Measurements from ENCODE around the gene FBXO48. TPM values are rescaled to one million over a fixed set of nuclear protein-coding genes. Genes with fewer than 3 reads are reported as not detected.
"Not testable (repeated sequence)": the region's sequence is repeated elsewhere in the genome, so short reads cannot be mapped to it uniquely, and the experiment has no call there.

FBXO48 gene
- polyA plus RNA-seq, 1 donor: 2.5 TPM

DNA sequence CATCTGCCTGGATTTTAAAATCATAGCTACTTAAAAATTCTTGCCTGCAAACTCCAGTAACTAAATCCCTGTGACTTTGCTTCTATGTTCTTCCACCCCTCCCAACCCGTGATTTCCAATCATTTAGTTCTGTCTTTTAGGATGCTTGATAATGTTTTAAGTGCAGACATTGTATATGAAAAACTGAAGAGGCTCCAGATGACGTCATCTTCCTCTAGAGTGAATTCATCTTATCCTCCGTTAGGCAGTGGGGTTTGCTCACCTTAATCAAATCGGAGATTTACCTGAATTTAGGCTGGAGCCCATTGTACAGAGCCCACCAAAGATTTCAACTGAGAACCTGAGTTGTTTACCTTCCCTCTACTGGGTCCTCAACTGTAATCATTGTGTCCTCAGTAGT, 10.9 kb downstream of the FBXO48 start:
- no peaks in the 10 kb centered on the region for H3K9me3 ChIP-seq (ENCODE audit: control insufficient read depth, low read depth, low read length)
- no peak overlapping the region for H3K4me3 ChIP-seq (ENCODE audit: low read length)
- no peaks in the 10 kb centered on the region for H3K36me3 ChIP-seq (ENCODE audit: control insufficient read depth, insufficient read depth, low read length)
- peaks cover 7% of the 10 kb centered on the region for H3K4me1 ChIP-seq (ENCODE audit: control insufficient read depth, insufficient read depth, low read length)
- no CpG with 5 or more reads among the region's 4 CpGs for WGBS (ENCODE audit: insufficient coverage, low lambda C conversion rate)
- no peak overlapping the region for H3K27ac ChIP-seq (ENCODE audit: low read length)
- H3K27me3 ChIP-seq (ENCODE audit: control insufficient read depth, insufficient read depth, low read length): no peaks in the 10 kb centered on the region
- no peak for DNase-seq

DNA sequence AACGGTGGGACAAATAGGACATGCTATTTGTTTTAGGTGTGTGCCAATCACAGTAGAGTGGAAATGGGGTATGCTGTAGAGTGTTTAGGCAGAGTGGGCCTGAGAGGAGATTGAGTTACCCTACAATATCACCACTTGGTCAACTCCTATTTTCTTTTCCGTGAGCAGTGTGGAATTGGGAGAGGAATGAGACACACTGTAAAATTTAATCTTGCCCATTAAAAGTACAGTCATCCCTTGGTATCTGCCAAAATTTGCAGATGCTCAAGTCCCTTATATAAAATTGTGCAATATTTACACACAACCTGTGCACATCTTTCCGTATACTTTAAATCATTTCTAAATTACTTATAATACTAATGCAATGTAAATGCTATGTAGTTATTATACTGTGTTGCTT, 12.4 kb downstream of the FBXO48 start:
- H3K4me1 ChIP-seq (ENCODE audit: control insufficient read depth, insufficient read depth, low read length): peaks cover 7% of the 10 kb centered on the region
- 100% methylated on average over 1 of the region's 3 CpGs for WGBS (ENCODE audit: insufficient coverage, low lambda C conversion rate)
- DNase-seq: no peak

DNA sequence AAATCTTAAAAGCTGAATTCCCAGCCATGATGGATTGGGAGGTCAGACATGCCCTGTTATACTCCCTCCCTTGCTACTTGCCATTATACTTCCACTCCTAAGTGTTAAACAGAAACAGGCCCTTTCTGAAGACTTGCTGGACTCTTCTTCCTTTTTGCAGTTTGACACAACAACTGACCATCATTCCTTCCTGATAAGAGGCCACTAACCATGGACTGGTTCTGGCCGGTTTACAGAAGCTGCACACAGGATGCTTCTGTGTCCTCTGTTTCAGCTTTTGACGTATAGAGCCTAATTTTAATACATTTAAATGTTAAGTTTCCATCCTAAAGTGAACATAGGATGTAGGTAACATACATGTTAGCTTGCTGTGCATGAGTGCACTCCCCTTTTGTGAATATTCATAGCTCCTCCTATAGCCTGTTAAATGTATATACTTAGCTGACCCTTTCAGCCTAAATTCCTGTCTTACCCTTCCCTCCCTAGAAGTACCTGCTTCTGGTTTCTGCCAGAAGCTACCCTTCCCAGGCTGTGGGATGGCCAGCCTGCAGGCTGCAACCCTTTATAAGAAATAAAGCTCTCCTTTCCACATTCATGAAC, 13.2 kb downstream of the FBXO48 start:
- no peak for DNase-seq
- no peaks in the 10 kb centered on the region for H3K36me3 ChIP-seq (ENCODE audit: control insufficient read depth, insufficient read depth, low read length)
- no peaks in the 10 kb centered on the region for H3K9me3 ChIP-seq (ENCODE audit: control insufficient read depth, low read depth, low read length)
- WGBS (ENCODE audit: insufficient coverage, low lambda C conversion rate): 80% methylated on average over 1 of the region's 2 CpGs
- H3K27ac ChIP-seq (ENCODE audit: low read length): no peak overlapping the region
- no peaks in the 10 kb centered on the region for H3K27me3 ChIP-seq (ENCODE audit: control insufficient read depth, insufficient read depth, low read length)
- no peak overlapping the region for H3K4me3 ChIP-seq (ENCODE audit: low read length)
- peaks cover 7% of the 10 kb centered on the region for H3K4me1 ChIP-seq (ENCODE audit: control insufficient read depth, insufficient read depth, low read length)

More for the DNA sequence above, 12.4 kb downstream of the FBXO48 start:
- Histone ChIP-seq H3K9me3 (ENCODE audit: control insufficient read depth, low read depth, low read length) (no peaks in the 10 kb centered on the region), H3K27me3 (ENCODE audit: control insufficient read depth, insufficient read depth, low read length) (no peaks in the 10 kb centered on the region), H3K4me3 (ENCODE audit: low read length) (no peak overlapping the region), H3K36me3 (ENCODE audit: control insufficient read depth, insufficient read depth, low read length) (no peaks in the 10 kb centered on the region), H3K27ac (ENCODE audit: low read length) (no peak overlapping the region)

DNA sequence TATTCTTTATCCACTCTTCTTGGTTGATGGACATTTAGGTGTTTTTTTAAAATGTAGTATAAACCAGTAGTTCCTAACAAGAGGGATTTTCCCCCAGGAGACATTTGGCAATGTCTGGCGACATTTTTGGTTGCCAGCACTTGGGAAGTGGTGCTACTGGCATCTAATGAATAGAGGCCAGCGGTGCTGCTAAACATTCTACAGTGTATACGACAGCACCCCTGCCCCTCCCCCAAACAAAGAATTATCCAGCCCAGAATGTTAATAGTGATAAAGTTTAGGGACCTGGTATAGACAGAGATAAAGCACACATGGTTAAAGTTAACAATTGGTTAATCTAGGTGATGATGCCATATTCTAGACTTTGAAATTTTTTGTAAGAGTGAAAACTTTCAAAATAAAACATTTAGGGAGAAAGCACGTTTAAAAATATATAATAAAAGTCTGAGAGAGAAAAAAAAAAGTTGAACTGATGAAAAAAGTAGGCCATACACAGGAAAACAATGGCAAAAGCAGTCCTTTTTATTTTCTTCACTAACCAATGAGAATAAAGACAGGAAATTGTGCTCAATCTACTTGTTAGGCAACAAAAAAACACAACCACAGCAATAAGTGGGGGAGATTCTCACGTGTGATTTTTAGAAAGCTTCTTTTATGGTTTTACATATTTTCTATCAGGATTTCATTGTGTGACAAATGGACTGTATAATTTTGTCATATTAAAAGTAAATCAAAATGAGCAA, 14.8 kb downstream of the FBXO48 start:
- Histone ChIP-seq H3K4me3 (ENCODE audit: low read length) (no peak overlapping the region), H3K4me1 (ENCODE audit: control insufficient read depth, insufficient read depth, low read length) (no peaks in the 10 kb centered on the region), H3K27ac (ENCODE audit: low read length) (no peak overlapping the region), H3K36me3 (ENCODE audit: control insufficient read depth, insufficient read depth, low read length) (no peaks in the 10 kb centered on the region), H3K9me3 (ENCODE audit: control insufficient read depth, low read depth, low read length) (no peaks in the 10 kb centered on the region), H3K27me3 (ENCODE audit: control insufficient read depth, insufficient read depth, low read length) (no peaks in the 10 kb centered on the region)
- WGBS (ENCODE audit: insufficient coverage, low lambda C conversion rate): 70% methylated on average over 2 of the region's 5 CpGs
- DNase-seq: no peak

DNA sequence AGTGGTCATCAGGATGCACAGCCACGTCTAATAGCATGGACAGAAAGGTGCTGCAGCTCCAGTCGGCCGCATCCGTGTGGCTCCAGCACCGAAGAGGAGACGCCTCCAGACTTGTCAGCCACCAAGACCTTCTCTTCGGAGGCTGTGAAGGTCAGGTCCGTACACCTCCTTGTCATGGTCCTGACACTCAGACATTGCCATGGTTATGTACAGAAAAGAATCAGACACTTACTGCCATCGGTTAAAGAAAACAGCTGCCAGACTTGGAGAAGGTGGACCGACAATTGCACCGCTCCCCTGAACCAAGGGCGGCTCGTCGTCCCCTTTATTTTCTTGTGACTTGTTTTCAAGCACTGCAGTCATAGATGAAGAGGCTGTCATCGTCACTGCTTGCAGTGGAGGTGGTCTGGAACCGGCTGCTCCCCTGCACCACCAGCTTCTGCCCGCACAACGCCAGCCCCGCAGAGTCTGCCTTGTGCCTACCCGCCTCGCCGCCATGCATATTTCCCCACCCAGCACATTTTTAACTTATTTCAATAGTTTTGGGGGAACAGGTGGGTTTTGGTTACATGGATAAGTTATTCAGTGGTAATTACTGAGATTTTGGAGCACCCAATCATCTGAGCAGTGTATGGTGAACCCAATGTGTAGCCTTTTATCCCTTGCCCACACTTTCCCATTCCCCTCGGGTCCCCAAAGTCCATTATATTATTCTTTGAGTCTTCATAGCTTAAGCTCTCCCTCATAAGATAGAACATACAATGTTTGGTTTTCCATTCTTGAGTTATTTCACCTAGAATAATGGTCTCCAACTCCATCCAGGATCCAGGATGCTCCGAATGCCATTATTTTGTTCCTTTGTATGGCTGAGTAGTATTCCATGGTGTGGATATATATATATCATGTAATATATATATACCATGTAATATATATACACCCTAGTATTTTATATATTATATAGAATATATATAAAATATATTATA, 18.1 kb downstream of the FBXO48 start:
- WGBS (ENCODE audit: insufficient coverage, low lambda C conversion rate): 100% methylated on average over 1 of the region's 24 CpGs
- no peaks in the 10 kb centered on the region for H3K4me1 ChIP-seq (ENCODE audit: control insufficient read depth, insufficient read depth, low read length)
- H3K27ac ChIP-seq (ENCODE audit: low read length): no peak overlapping the region
- H3K9me3 ChIP-seq (ENCODE audit: control insufficient read depth, low read depth, low read length): no peaks in the 10 kb centered on the region
- no peaks in the 10 kb centered on the region for H3K27me3 ChIP-seq (ENCODE audit: control insufficient read depth, insufficient read depth, low read length)
- H3K4me3 ChIP-seq (ENCODE audit: low read length): no peak overlapping the region
- DNase-seq: no peak
- no peaks in the 10 kb centered on the region for H3K36me3 ChIP-seq (ENCODE audit: control insufficient read depth, insufficient read depth, low read length)

DNA sequence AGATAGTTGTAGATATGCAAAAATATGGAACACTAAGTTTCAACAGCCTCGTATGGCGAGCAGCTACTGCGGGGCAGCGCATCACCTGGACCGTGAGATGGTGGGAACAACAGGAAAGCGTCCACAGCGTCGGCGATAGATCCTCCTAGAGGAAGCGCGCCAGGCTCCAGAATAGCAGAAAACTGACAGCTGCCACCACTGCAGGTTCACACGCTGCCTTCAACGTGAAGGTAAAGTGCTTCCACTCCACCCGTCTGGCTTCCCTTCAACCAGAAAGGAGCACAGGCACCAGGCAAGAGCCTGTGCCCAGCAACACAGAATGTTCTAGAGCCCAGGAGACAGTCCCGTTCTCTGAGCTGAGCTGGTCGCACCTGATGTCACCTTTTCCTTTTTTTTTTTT, 20.0 kb downstream of the FBXO48 start:
- no peaks in the 10 kb centered on the region for H3K9me3 ChIP-seq (ENCODE audit: control insufficient read depth, low read depth, low read length)
- WGBS (ENCODE audit: insufficient coverage, low lambda C conversion rate): no CpG with 5 or more reads among the region's 16 CpGs

DNA sequence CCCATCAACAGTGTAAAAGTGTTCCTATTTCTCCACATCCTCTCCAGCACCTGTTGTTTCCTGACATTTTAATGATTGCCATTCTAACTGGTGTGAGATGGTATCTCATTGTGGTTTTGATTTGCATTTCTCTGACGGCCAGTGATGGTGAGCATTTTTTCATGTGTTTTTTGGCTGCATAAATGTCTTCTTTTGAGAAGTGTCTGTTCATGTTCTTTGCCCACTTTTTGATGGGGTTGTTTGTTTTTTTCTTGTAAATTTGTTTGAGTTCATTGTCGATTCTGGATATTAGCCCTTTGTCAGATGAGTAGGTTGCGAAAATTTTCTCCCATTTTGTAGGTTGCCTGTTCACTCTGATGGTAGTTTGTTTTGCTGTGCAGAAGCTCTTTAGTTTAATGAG, 20.7 kb downstream of the FBXO48 start:
- no CpG with 5 or more reads among the region's 3 CpGs for WGBS (ENCODE audit: insufficient coverage, low lambda C conversion rate)

More for the DNA sequence above, 20.0 kb downstream of the FBXO48 start:
- no peak overlapping the region for H3K27ac ChIP-seq (ENCODE audit: low read length)
- no peaks in the 10 kb centered on the region for H3K36me3 ChIP-seq (ENCODE audit: control insufficient read depth, insufficient read depth, low read length)
- no peak for DNase-seq
- H3K4me1 ChIP-seq (ENCODE audit: control insufficient read depth, insufficient read depth, low read length): no peaks in the 10 kb centered on the region
- H3K27me3 ChIP-seq (ENCODE audit: control insufficient read depth, insufficient read depth, low read length): no peaks in the 10 kb centered on the region
- no peak overlapping the region for H3K4me3 ChIP-seq (ENCODE audit: low read length)

DNA sequence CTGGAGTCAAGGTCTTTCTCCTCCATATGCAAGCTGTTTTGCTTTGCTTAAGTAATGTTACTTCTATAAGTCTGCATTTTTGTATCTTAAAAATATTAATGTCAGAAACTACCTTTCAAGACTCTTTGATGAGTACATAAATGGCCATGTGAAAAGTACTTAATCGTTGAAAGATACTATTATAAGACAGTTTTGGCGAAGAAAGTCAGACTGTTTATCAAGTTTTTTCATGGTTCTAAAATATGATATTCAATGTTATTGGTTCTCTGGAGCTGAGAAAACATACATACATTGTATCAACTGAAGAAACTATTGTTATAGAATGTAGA, 25.1 kb downstream of the FBXO48 start:
- Histone ChIP-seq H3K27me3 (ENCODE audit: control insufficient read depth, insufficient read depth, low read length) (no peaks in the 10 kb centered on the region), H3K27ac (ENCODE audit: low read length) (no peak overlapping the region), H3K4me1 (ENCODE audit: control insufficient read depth, insufficient read depth, low read length) (no peaks in the 10 kb centered on the region), H3K36me3 (ENCODE audit: control insufficient read depth, insufficient read depth, low read length) (no peaks in the 10 kb centered on the region), H3K9me3 (ENCODE audit: control insufficient read depth, low read depth, low read length) (no peaks in the 10 kb centered on the region), H3K4me3 (ENCODE audit: low read length) (no peak overlapping the region)
- no CpG with 5 or more reads among the region's 2 CpGs for WGBS (ENCODE audit: insufficient coverage, low lambda C conversion rate)
- DNase-seq: no peak

More for the DNA sequence above, 20.7 kb downstream of the FBXO48 start:
- H3K4me1 ChIP-seq (ENCODE audit: control insufficient read depth, insufficient read depth, low read length); DNase-seq; H3K36me3 ChIP-seq (ENCODE audit: control insufficient read depth, insufficient read depth, low read length); H3K27ac ChIP-seq (ENCODE audit: low read length); H3K27me3 ChIP-seq (ENCODE audit: control insufficient read depth, insufficient read depth, low read length); H3K9me3 ChIP-seq (ENCODE audit: control insufficient read depth, low read depth, low read length); H3K4me3 ChIP-seq (ENCODE audit: low read length): not testable (repeated sequence)

DNA sequence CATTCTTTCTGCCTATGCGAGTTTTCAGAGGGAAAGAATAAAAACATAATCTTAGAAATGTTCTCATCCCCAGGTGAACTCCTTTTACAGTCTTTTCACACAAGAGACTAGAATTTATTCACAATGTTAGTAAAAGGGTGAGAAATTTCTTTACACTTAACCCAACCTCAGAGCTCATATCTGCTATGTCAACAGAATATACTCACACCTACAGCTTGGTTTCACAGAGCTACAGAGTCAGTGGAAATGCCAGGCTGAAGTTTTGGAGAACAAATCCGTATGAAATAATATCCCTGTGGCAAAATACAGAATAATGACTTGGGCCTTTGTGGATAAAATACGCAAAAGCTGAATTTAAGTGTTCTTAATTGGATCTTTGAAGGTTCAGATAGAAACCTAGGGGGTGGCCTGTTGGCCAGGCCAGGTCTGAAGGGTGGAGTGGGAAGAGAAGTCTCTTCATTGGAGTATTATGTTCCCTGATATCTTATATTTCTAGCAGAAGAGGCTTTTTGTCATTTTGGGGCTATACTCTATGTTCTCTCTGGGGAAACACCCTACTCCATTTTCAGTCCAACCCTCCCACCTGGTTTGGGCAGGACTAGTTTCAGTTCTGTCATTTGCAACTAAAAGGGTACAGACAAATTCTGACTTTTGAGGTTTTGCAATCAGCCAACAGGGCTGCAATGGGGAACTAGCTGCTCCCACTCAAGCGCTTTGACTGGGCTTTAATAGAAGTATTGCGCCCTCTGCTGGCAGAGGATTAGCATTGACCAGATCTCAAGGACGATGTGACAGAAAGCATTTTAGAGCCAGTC, 25.7 kb downstream of the FBXO48 start:
- Histone ChIP-seq H3K27ac (ENCODE audit: low read length) (no peak overlapping the region), H3K4me1 (ENCODE audit: control insufficient read depth, insufficient read depth, low read length) (no peaks in the 10 kb centered on the region), H3K9me3 (ENCODE audit: control insufficient read depth, low read depth, low read length) (no peaks in the 10 kb centered on the region), H3K36me3 (ENCODE audit: control insufficient read depth, insufficient read depth, low read length) (no peaks in the 10 kb centered on the region), H3K4me3 (ENCODE audit: low read length) (no peak overlapping the region), H3K27me3 (ENCODE audit: control insufficient read depth, insufficient read depth, low read length) (no peaks in the 10 kb centered on the region)
- no CpG with 5 or more reads among the region's 6 CpGs for WGBS (ENCODE audit: insufficient coverage, low lambda C conversion rate)
- peak; percentile 66 to 69 for DNase-seq
